Prostate gland (tissue), 2 donors: ENCODE data around the gene NFU1. TPM values are rescaled to one million over a fixed set of nuclear protein-coding genes. Genes with fewer than 3 reads are reported as not detected.

Experiments
- DNase-seq: peaks from one replicate; pipeline ENCODE4 v3.0.0-alpha.2; 2019; ENCODE audit warnings: low spot score
- H3K27ac ChIP-seq, 2 donors: fragments of 200-600 bp; sonication (generic); 2 replicates each; pipeline ENCODE4 v1.5.1; 2017 to 2019
- H3K27me3 ChIP-seq: fragments of 200-600 bp; sonication (generic); replicated peaks from 2 replicates; pipeline ENCODE4 v1.5.1; 2019; ENCODE audit not compliant: insufficient read depth
- H3K36me3 ChIP-seq, 2 donors: fragments of 200-600 bp; sonication (generic); 1 replicate in 1 of 2; 2 replicates in 1 of 2; pipeline versions ENCODE4 v1.5.1 to v1.8.1; 2017 to 2019
- H3K4me1 ChIP-seq: fragments of 200-600 bp; sonication (generic); replicated peaks from 2 replicates; pipeline ENCODE4 v1.5.1; 2019
- H3K4me3 ChIP-seq, 2 donors: fragments of 200-600 bp; sonication (generic); 2 replicates each; pipeline ENCODE4 v1.5.1; 2017 to 2019
- H3K9me3 ChIP-seq: fragments of 200-600 bp; sonication (generic); 2 replicates; pipeline ENCODE4 v1.5.1; 2017
- CTCF ChIP-seq, 4 experiments: fragments of 200-600 bp in 2 of 4; fragments of 450-650 bp in 2 of 4; sonication (generic) in 2 of 4; IDR thresholded peaks; 1 replicate in 3 of 4; 2 replicates in 1 of 4; pipeline ENCODE4 v1.5.1; 2016 to 2019; ENCODE audit warnings: antibody characterized with exemption in 4 of 4, mild to moderate bottlenecking in 2 of 4, moderate library complexity in 2 of 4
- POLR2A ChIP-seq: fragments of 450-650 bp; IDR thresholded peaks from one replicate; pipeline ENCODE4 v1.6.1; 2016; ENCODE audit warnings: antibody characterized with exemption, mild to moderate bottlenecking
- POLR2AphosphoS5 ChIP-seq: sonication (generic); formaldehyde crosslinking; IDR thresholded peaks from one replicate; pipeline ENCODE4 v1.6.1; 2017; ENCODE audit warnings: antibody characterized with exemption
- WGBS: methylation state at CpG from one replicate; pipeline ENCODE4 v1.1.5; 2018; 5-methylcytosine and 5-hydroxymethylcytosine counted together
- intact Hi-C: fragments of 100-400 bp; cut with DNase I; formaldehyde crosslinking; loops from one replicate; pipeline ENCODE4 v1.14.2; 2022
- total RNA-seq, 2 donors: library from RNA; depleted of rRNA; stranded (reverse); fragments of >200 nt; gene quantifications; one replicate each; pipeline ENCODE4 v1.1.0, GENCODE V29; 2016

NFU1 gene
- total RNA-seq, 2 donors from 2014 or later: 33.4 to 42.0 TPM

GRCh38 chr2:69381337-69381737 is 55.9 kb downstream of the NFU1 start:
- no peaks in the 10 kb centered on the region for H3K4me1 ChIP-seq
- intact Hi-C loops: no loop called here
- no peak overlapping the region for H3K27ac ChIP-seq
- H3K9me3 ChIP-seq: no peaks in the 10 kb centered on the region
- DNase-seq: no peak
- TF ChIP-seq CTCF (IDR thresholded peaks at IDR 0.05): no peak
- no peak for TF ChIP-seq POLR2AphosphoS5
- TF ChIP-seq POLR2A: no peak
- H3K4me3 ChIP-seq: no peak overlapping the region
- H3K27me3 ChIP-seq: no peaks in the 10 kb centered on the region
- 95% methylated on average over 1 of the region's 1 CpG for WGBS
- H3K36me3 ChIP-seq: no peaks in the 10 kb centered on the region

DNA sequence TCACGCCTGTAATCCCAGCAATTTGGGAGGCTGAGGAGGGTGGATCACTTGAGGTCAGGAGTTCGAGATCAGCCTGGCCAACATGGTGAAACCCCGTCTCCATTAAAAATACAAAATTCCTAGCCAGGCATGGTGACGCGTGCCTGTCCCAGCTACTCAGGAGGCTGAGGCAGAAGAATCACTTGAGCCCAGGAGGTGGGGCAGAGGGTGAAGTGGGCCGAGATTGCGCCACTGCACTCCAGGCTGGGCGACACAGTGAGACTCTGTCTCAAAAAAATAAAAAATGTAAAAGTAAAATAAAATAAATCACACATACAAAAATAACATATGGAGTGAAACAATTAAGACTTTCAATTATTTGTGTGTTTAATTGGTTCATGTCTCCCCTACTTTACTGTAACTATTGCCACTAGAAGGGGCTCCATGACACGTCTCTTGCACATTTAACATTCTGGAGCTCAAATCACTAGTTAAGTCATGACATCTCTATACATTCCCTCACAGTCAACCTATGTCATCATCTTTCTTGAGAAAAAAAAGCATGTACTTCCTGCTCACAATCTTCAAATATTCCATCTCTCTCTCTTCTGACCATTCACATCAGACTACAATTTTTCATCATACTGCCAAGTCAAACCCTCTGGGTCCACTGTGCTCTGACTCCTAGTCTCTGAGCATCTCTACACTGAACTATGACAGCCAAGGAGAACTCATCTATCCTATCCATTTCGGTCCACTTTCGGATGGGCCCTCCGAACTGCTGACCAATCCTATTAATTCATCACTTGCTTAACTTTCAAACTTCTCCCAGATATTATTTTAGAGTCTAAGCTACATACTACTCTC is 56.9 kb downstream of the NFU1 start:
- H3K9me3 ChIP-seq: no peaks in the 10 kb centered on the region
- WGBS: 96% methylated on average over 12 of the region's 12 CpGs
- intact Hi-C loops: no loop called here
- H3K4me1 ChIP-seq: no peaks in the 10 kb centered on the region
- H3K27me3 ChIP-seq: no peaks in the 10 kb centered on the region
- no peaks in the 10 kb centered on the region for H3K36me3 ChIP-seq
- H3K4me3 ChIP-seq: no peak overlapping the region
- H3K27ac ChIP-seq: no peak overlapping the region
- TF ChIP-seq CTCF (IDR thresholded peaks at IDR 0.05) (no peak), POLR2AphosphoS5 (no peak), POLR2A (no peak)
- no peak for DNase-seq

DNA sequence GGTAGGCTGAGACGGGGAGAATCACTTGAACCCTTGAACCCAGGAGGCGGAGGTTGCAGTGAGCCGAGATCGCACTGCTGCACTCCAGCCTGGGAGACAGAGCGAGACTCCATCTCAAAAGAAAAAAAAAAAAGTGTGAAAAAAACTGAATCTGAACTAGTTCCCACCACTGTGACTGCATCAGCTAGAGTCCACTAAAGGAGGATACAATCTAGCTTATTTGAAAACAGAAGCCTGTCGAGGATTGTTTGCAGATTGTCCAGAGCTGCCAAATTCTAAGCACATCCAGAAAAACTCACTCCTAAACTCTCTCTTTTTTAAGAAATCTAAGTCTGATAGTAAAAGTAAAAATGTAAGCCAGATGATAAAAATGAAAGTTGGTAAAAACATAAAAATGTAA is 60.8 kb downstream of the NFU1 start:
- no peak for DNase-seq
- H3K4me1 ChIP-seq: no peaks in the 10 kb centered on the region
- no peaks in the 10 kb centered on the region for H3K36me3 ChIP-seq
- H3K4me3 ChIP-seq: no peak overlapping the region
- no peak overlapping the region for H3K27ac ChIP-seq
- H3K9me3 ChIP-seq: no peaks in the 10 kb centered on the region
- WGBS: 78% methylated on average over 6 of the region's 6 CpGs
- intact Hi-C loops: no loop called here
- H3K27me3 ChIP-seq: no peaks in the 10 kb centered on the region
- TF ChIP-seq CTCF (IDR thresholded peaks at IDR 0.05): no peak
- no peak for TF ChIP-seq POLR2AphosphoS5
- no peak for TF ChIP-seq POLR2A

DNA sequence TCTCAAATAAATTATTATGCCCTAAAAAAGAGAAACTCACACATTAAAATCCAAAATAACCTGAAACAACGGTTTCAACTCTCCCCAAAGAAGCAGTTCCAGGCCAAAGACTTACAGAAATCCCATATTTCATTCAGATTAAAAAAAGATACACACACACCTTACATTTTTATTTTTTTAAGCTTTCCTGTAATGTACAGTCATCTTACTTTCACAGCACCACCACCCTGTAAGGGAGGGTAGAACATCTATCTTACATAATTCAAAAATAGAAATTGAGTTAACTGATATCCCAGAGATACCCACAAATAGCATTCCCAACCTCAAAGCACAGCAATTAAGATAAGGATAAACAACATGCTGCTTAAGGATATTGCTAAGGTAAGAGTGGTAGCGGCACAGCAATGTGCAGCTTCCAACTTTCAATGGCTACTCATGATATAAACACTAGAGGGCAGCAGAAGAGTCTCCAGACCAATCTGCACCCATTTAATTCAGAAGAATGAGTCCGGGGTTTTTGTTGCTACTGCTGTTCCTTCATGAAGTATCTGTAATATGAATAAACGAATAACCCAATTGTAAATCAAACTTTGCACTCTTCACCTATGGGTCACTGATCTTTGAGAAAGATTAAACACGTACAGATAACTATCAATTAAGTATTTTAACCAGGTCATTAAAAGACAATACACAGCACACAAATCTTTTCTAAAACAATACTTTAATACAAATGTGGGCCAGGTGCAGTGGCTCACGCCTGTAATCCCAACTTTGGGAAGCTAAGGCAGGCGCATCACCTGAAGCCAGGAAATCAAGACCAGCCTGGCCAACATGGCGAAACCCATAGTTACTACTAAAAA is 61.5 kb downstream of the NFU1 start:
- no peaks in the 10 kb centered on the region for H3K27me3 ChIP-seq
- no peaks in the 10 kb centered on the region for H3K4me1 ChIP-seq
- no peak overlapping the region for H3K27ac ChIP-seq
- intact Hi-C loops: no loop called here
- H3K36me3 ChIP-seq: no peaks in the 10 kb centered on the region
- no peak overlapping the region for H3K4me3 ChIP-seq
- no peaks in the 10 kb centered on the region for H3K9me3 ChIP-seq
- TF ChIP-seq CTCF (IDR thresholded peaks at IDR 0.05) (peak in 3 of 4 experiments; percentile 25 to 37 (median 33)), POLR2A (no peak)
- 78% methylated on average over 8 of the region's 8 CpGs for whole genome bisulfite sequencing
- no peak for DNase-seq
